OCI-M1 (cell line): Measurements from ENCODE around the gene CRYZL1.

ENCODE experiments used
- DNase-seq: peaks from one replicate; lab custom pipeline; 2025; lab: John Stamatoyannopoulos, UW

CRYZL1 gene

GRCh38 chr21:33541105-33541711 lies 100.3 kb downstream of the CRYZL1 start:
- DNase-seq, result peak; percentile 75

DNA sequence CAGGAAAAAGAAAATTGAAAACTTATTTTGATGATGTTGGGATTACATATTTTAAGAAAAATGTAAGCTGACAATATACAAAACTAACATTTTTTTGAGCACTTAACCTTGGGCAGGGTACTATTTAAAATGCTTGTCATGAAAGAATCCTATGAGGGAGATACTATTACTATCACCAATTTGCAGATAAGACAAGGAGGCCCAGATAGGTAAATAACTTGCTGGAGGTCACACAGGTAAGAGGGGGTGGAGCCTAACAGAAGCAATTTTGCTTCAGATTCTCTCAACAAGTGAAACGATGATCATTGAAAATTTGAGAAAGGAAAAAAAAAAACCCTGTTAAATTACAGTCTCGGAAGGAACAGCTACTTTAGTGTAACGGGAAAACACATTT lies 100.8 kb downstream of the CRYZL1 start:
- DNase-seq, result no peak

DNA sequence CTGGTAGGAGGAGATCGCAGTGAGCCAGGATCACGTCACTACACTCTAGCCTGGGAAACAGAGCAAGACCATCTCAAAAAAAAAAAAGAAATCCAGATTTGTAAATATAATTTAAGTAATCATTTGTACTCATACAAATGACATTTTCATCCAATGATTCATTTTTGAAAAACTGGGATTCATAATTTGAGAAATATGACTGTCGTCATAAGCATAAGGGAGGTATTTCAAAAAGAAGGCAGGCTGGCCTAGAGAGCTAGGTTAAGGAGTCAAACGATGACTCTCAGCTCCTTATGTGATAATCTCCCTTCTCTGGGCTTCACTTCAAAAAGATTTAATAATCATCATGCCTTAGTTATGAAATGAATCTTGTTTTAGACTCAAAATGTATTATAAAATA lies 101.9 kb downstream of the CRYZL1 start:
- DNase-seq, result no peak
